GM12878 (cell line): ENCODE results near the gene PDGFC. TPM values are rescaled to one million over a fixed set of nuclear protein-coding genes. Genes with fewer than 3 reads are reported as not detected.

Source experiments
- ATAC-seq: fragments of 200-7000 bp; cut with Tn5 transposase; 3 replicates; pipeline ENCODE4 v1.9.1; 2020; ENCODE audit warnings: mild to moderate bottlenecking, moderate library complexity
- BruUV-seq: library from RNA; stranded (reverse); fragments of 400-500 nt; replicated peaks from 2 replicates; lab custom pipeline; 2021; lab: Mats Ljungman, UMichigan
- CTCF ChIA-PET: fragments of 300-600 bp; sonication (Branson Sonifier 250); formaldehyde crosslinking; extraction: SDS; loops from one replicate; lab custom pipeline; 2021; ENCODE audit warnings: inconsistent platforms; lab: Yijun Ruan, JAX
- POLR2A ChIA-PET: fragments of 350-600 bp; formaldehyde crosslinking; extraction: SDS; loops from one replicate; lab custom pipeline; 2021; ENCODE audit warnings: inconsistent platforms; lab: Charles Lee
- RAD21 ChIA-PET: fragments of 300-600 bp; sonication (Branson Sonifier 250); formaldehyde crosslinking; loops from one replicate; lab custom pipeline; 2023; ENCODE audit warnings: antibody characterized with exemption; ENCODE audit not compliant: unreplicated experiment; lab: Charles Lee
- SMC1A ChIA-PET: fragments of 300-600 bp; sonication (Branson Sonifier 250); formaldehyde crosslinking; loops from one replicate; lab custom pipeline; 2023; ENCODE audit not compliant: unreplicated experiment, uncharacterized antibody; lab: Charles Lee
- DNase-seq: peaks from one replicate; pipeline ENCODE4 v3.0.0-alpha.2; 2011; ENCODE audit warnings: low read depth, low spot score
- FAIRE-seq: peaks from 3 replicates; lab custom pipeline; 2011; peaks lifted over from hg19 to GRCh38; lab: Jason Lieb, UNC
- H2AFZ ChIP-seq: 2 replicates; pipeline ENCODE4 v1.6.0; 2011; ENCODE audit warnings: low read depth, low read length, control low read depth; ENCODE audit not compliant: control insufficient read depth
- H3K27ac ChIP-seq: 2 replicates; pipeline ENCODE4 v1.5.1; 2011; ENCODE audit warnings: control low read depth; ENCODE audit not compliant: control insufficient read depth, insufficient read depth
- H3K27me3 ChIP-seq, 2 experiments: replicated peaks in 1 of 2; 2 replicates each; pipeline versions ENCODE4 v1.6.0 to v1.6.1; 2011; ENCODE audit warnings: low read length in 1 of 2; ENCODE audit not compliant: control insufficient read depth in 2 of 2, insufficient read depth in 2 of 2
- H3K36me3 ChIP-seq, 2 experiments: 2 replicates each; pipeline ENCODE4 v1.5.1; 2011; ENCODE audit warnings: low read length in 1 of 2; ENCODE audit not compliant: control insufficient read depth in 2 of 2, insufficient read depth in 2 of 2
- H3K4me1 ChIP-seq: 2 replicates; pipeline ENCODE4 v1.6.1; 2011; ENCODE audit warnings: mild to moderate bottlenecking, low read length, moderate library complexity, mixed read lengths; ENCODE audit not compliant: control insufficient read depth, insufficient read depth
- H3K4me2 ChIP-seq: 2 replicates; pipeline ENCODE4 v1.6.0; 2011; ENCODE audit warnings: control low read depth; ENCODE audit not compliant: control insufficient read depth, insufficient read depth
- H3K4me3 ChIP-seq: fragments of 200-600 bp; sonication (generic); 2 replicates; pipeline ENCODE4 v1.5.1; 2016
- H3K79me2 ChIP-seq: 2 replicates; pipeline ENCODE4 v1.6.0; 2011; ENCODE audit warnings: low read length; ENCODE audit not compliant: control insufficient read depth, insufficient read depth
- H3K9ac ChIP-seq: 2 replicates; pipeline ENCODE4 v1.8.0; 2011; ENCODE audit warnings: low read length, control low read depth, mixed read lengths; ENCODE audit not compliant: control insufficient read depth, insufficient read depth
- H3K9me3 ChIP-seq: replicated peaks from 3 replicates; pipeline ENCODE4 v1.5.1; 2011; ENCODE audit warnings: mild to moderate bottlenecking, low read length; ENCODE audit not compliant: control insufficient read depth, insufficient read depth
- H4K20me1 ChIP-seq: 2 replicates; pipeline ENCODE4 v1.6.0; 2011; ENCODE audit not compliant: control insufficient read depth, insufficient read depth
- CBX3 ChIP-seq: fragments of 200-600 bp; sonication (generic); IDR thresholded peaks from 2 replicates; pipeline ENCODE4 v1.6.1; 2016; ENCODE audit warnings: low read depth, borderline replicate concordance
- DPF2 ChIP-seq: fragments of 450-650 bp; IDR thresholded peaks from 2 replicates; pipeline ENCODE4 v1.6.1; 2017; ENCODE audit warnings: mild to moderate bottlenecking
- EP300 ChIP-seq, 2 experiments: fragments of 150-350 bp in 1 of 2; IDR thresholded peaks; 2 replicates each; pipeline ENCODE4 v1.6.1; 2011 to 2012; ENCODE audit warnings: low read depth in 2 of 2, low read length in 2 of 2, borderline replicate concordance in 1 of 2, improper control_type of control experiment in 1 of 2, inconsistent platforms in 1 of 2; ENCODE audit not compliant: control insufficient read depth in 1 of 2
- ESRRA ChIP-seq: IDR thresholded peaks from 2 replicates; pipeline ENCODE4 v1.6.1; 2012; ENCODE audit warnings: mild to moderate bottlenecking, low read length, improper control_type of control experiment
- HDAC6 ChIP-seq: fragments of 200-600 bp; sonication (generic); IDR thresholded peaks from one replicate; pipeline ENCODE4 v1.8.0; 2017; ENCODE audit warnings: antibody characterized with exemption; ENCODE audit not compliant: unreplicated experiment
- JUND ChIP-seq: IDR thresholded peaks from 2 replicates; pipeline ENCODE4 v1.6.1; 2012; ENCODE audit warnings: low read depth, mild to moderate bottlenecking, low read length, improper control_type of control experiment, moderate library complexity
- POU2F2 ChIP-seq: IDR thresholded peaks from 3 replicates; pipeline ENCODE4 v1.6.1; 2011; ENCODE audit warnings: low read depth, mild to moderate bottlenecking, low read length, borderline replicate concordance
- RAD51 ChIP-seq: fragments of 450-650 bp; IDR thresholded peaks from 2 replicates; pipeline ENCODE4 v1.6.1; 2016; ENCODE audit warnings: moderate library complexity, mild to moderate bottlenecking, inconsistent platforms
- ZNF622 ChIP-seq: fragments of 450-650 bp; IDR thresholded peaks from 2 replicates; pipeline ENCODE4 v1.6.1; 2017; ENCODE audit warnings: mild to moderate bottlenecking, inconsistent platforms
- WGBS: methylation state at CpG from one replicate; pipeline ENCODE4 v1.1.6; 2016; ENCODE audit warnings: low lambda C conversion rate; ENCODE audit not compliant: insufficient replicate concordance, insufficient coverage; ENCODE audit errors: missing lambda C conversion rate; 5-methylcytosine and 5-hydroxymethylcytosine counted together
- in situ Hi-C: fragments of 300-500 bp; cut with MboI; formaldehyde crosslinking; loops from 9 replicates; pipeline ENCODE4 v1.14.3; 2018; ENCODE audit warnings: mixed read lengths
- intact Hi-C: fragments of 100-400 bp; cut with micrococcal nuclease; formaldehyde crosslinking; loops from one replicate; pipeline ENCODE4 v1.14.2; 2022; ENCODE audit not compliant: unreplicated experiment
- polyA plus RNA-seq, 11 experiments: library from polyadenylated mRNA; depleted of rRNA in 4 of 11; unstranded in 6 of 11; stranded (reverse) in 5 of 11; fragments of >200 nt; fragmentation: Nextera tagmentation in 4 of 11; fragmentation: Illumina TruSeq in 1 of 11; extraction: Ambion mirVana in 4 of 11; extraction: Trizol in 1 of 11; gene quantifications; 1 replicate in 1 of 11; 2 replicates in 10 of 11; pipeline versions ENCODE4 v1.2.1 to v1.2.3, GENCODE V29; 2011 to 2016; ENCODE audit warnings: inconsistent platforms in 2 of 11, missing spikeins in 2 of 11, low read depth in 1 of 11
- total RNA-seq, 4 experiments: library from RNA; depleted of rRNA in 3 of 4; stranded (reverse); fragments of >200 nt in 3 of 4; fragmentation: Illumina TruSeq in 1 of 4; extraction: Trizol in 1 of 4; gene quantifications; 2 replicates each; pipeline versions ENCODE4 v1.2.1 to v1.2.3, GENCODE V29; 2013 to 2021

PDGFC gene
- total and polyA plus RNA-seq, 10 of the 15 experiments (the other 5 are each of a cell fraction or from before 2014, with no cell fraction given): 0.02 to 0.18 TPM; not detected in 8

- FAIRE-seq: no peak
- ChIA-PET POLR2A (no interaction called here), CTCF (no interaction called here)
- no peak overlapping the region for H3K27ac ChIP-seq
- H3K9me3 ChIP-seq: no peaks in the 10 kb centered on the region
- intact Hi-C loops: no loop called here
- in situ Hi-C loops: no loop called here
- no peaks in the 10 kb centered on the region for H3K4me1 ChIP-seq
- H2AFZ ChIP-seq: no peak overlapping the region
- no peaks in the 10 kb centered on the region for H3K27me3 ChIP-seq
- no peak overlapping the region for H3K4me2 ChIP-seq
- no peak for TF ChIP-seq ZNF622
- peak; percentile 78 for TF ChIP-seq RAD51
- no peak for TF ChIP-seq EP300 (IDR thresholded peaks at IDR 0.05; ENCODE audit: borderline replicate concordance in 1 of 2, control insufficient read depth in 1 of 2, low read depth in 2 of 2, low read length in 2 of 2)
- no peak for TF ChIP-seq CBX3
- TF ChIP-seq DPF2: no peak
- TF ChIP-seq, all 136 proteins: peak for 1
- BruUV-seq: no TSS peak
- ChIA-PET SMC1A (no interaction called here), RAD21 (no interaction called here)
- no peaks in the 10 kb centered on the region for H3K79me2 ChIP-seq
- H4K20me1 ChIP-seq: no peaks in the 10 kb centered on the region
- no peak overlapping the region for H3K4me3 ChIP-seq
- ATAC-seq (peak; percentile 39; the same call in 1 of the 3 replicates), DNase-seq (no peak)
- no peak overlapping the region for H3K9ac ChIP-seq
- no peaks in the 10 kb centered on the region for H3K36me3 ChIP-seq
- 33% methylated on average over 5 of the region's 5 CpGs for WGBS
These were observed 216.6 kb downstream of the PDGFC start for GRCh38 chr4:156754832-156755570.

- TF ChIP-seq POU2F2 (no peak), JUND (no peak), ESRRA (no peak), HDAC6 (no peak)
- Histone ChIP-seq H3K79me2 (no peaks in the 10 kb centered on the region), H4K20me1 (no peaks in the 10 kb centered on the region), H3K4me2 (no peak overlapping the region), H3K27ac (no peak overlapping the region), H3K36me3 (no peaks in the 10 kb centered on the region), H3K9me3 (no peaks in the 10 kb centered on the region), H3K9ac (no peak overlapping the region), H3K27me3 (no peaks in the 10 kb centered on the region), H3K4me3 (no peak overlapping the region), H2AFZ (no peak overlapping the region), H3K4me1 (no peaks in the 10 kb centered on the region)
- 0% methylated on average over 1 of the region's 1 CpG for WGBS
- ATAC-seq (no peak), DNase-seq (no peak), FAIRE-seq (no peak)
- RAD21 ChIA-PET: interaction anchor here (0.7 to 1.4 kb wide), 2 partner anchors 219 to 274 kb away, joined by 3 read pairs; no protein-coding TSS in a partner anchor
- SMC1A ChIA-PET: interaction anchor here (0.5 to 1.4 kb wide), 5 partner anchors 9 to 1771 kb away, joined by 3 to 4 read pairs (median 3); no protein-coding TSS in a partner anchor
- in situ Hi-C loops (no loop called here), intact Hi-C loops (no loop called here)
- CTCF ChIA-PET: interaction anchor here (0.6 to 2.4 kb wide), 3 partner anchors 38 to 244 kb away, joined by 3 to 8 read pairs (median 3); no protein-coding TSS in a partner anchor
- BruUV-seq: no TSS peak
- POLR2A ChIA-PET: interaction anchor here (0.8 kb wide), 1 partner anchor 17 kb away, joined by 3 read pairs; no protein-coding TSS in a partner anchor
These were observed 220.1 kb downstream of the PDGFC start for GRCh38 chr4:156751486-156751885.
